ENCODE data around the gene PDE1C. TPM values are rescaled to one million over a fixed set of nuclear protein-coding genes. Genes with fewer than 3 reads are reported as not detected.

Gene PDE1C
- total RNA-seq, 1 donor from 2014 or later = 0.26 TPM

GRCh38 chr7:32108651-32109050 is 38.4 kb upstream of the PDE1C start:
- Mint-ChIP-seq H3K36me3 (ENCODE audit: low read depth) (peaks cover 11% of the 10 kb centered on the region), H3K4me1 (no peaks in the 10 kb centered on the region), H3K9me3 (peaks cover 8% of the 10 kb centered on the region), H3K4me3 (no peak overlapping the region), H3K27ac (ENCODE audit: unreplicated experiment) (no peak overlapping the region), H3K27me3 (ENCODE audit: low read depth) (peaks cover 3% of the 10 kb centered on the region)
- DNase-seq (ENCODE audit: low read depth, low spot score) = no peak
- no peak for TF ChIP-seq CTCF (conservative IDR thresholded peaks at IDR 0.05)

GRCh38 chr7:32104766-32105165 is 34.6 kb upstream of the PDE1C start:
- H3K27me3 Mint-ChIP-seq (ENCODE audit: low read depth) = peaks cover 4% of the 10 kb centered on the region
- no peak for DNase-seq (ENCODE audit: low read depth, low spot score)
- no peak overlapping the region for H3K27ac Mint-ChIP-seq (ENCODE audit: unreplicated experiment)
- peaks cover 7% of the 10 kb centered on the region for H3K36me3 Mint-ChIP-seq (ENCODE audit: low read depth)
- TF ChIP-seq CTCF (conservative IDR thresholded peaks at IDR 0.05) = no peak
- H3K4me1 Mint-ChIP-seq = no peaks in the 10 kb centered on the region
- H3K9me3 Mint-ChIP-seq = peaks cover 2% of the 10 kb centered on the region
- no peak overlapping the region for H3K4me3 Mint-ChIP-seq

DNA sequence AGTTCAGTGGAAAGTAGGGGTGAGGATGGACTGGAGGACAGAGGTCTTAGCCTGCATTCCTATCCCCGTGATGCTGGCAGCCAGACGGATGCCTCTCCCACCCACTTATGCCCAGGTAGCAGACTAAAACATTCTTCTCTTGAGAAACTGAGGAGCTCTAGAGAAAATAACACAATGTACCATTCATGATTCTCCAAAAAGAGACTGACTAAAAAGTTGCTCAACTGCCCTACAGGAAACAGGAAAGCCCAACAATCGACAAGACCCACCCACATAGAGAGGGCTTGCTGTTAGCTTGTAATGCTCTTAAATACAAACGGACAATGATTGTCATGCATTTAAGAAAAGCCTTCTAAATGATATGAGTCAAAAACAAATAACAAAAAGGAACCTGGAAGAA is 33.2 kb upstream of the PDE1C start:
- Mint-ChIP-seq H3K27ac (ENCODE audit: unreplicated experiment) (no peak overlapping the region), H3K4me3 (no peak overlapping the region), H3K4me1 (no peaks in the 10 kb centered on the region), H3K36me3 (ENCODE audit: low read depth) (peaks cover 7% of the 10 kb centered on the region), H3K27me3 (ENCODE audit: low read depth) (peaks cover 4% of the 10 kb centered on the region), H3K9me3 (peaks cover 2% of the 10 kb centered on the region)
- no peak for TF ChIP-seq CTCF (conservative IDR thresholded peaks at IDR 0.05)
- DNase-seq (ENCODE audit: low read depth, low spot score) = no peak

DNA sequence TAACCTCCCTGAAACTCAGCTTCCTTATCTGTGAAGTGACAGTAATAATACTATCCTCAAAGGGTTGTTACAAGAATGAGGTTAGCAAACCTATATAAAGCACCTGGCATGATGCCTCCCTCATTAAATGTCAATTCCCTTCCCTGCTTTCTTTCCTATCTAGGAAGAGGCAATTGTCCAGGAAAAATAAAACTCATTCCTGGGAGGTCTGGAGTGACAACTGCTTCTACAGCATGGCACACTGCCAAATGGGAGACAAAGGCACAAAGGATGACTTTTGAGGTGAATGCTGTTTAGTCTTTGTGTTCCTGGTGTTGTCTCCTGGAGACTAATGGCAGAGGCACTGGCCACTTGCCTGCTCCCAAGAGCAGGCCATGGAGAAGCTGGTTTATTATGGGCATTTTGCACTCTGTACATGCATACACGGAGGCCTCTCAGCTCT is 32.2 kb upstream of the PDE1C start:
- H3K27ac Mint-ChIP-seq (ENCODE audit: unreplicated experiment) = no peak overlapping the region
- H3K36me3 Mint-ChIP-seq (ENCODE audit: low read depth) = peaks cover 6% of the 10 kb centered on the region
- no peak for DNase-seq (ENCODE audit: low read depth, low spot score)
- no peak for TF ChIP-seq CTCF (conservative IDR thresholded peaks at IDR 0.05)
- peaks cover 4% of the 10 kb centered on the region for H3K27me3 Mint-ChIP-seq (ENCODE audit: low read depth)
- no peak overlapping the region for H3K4me3 Mint-ChIP-seq
- no peaks in the 10 kb centered on the region for H3K4me1 Mint-ChIP-seq
- H3K9me3 Mint-ChIP-seq = peaks cover 2% of the 10 kb centered on the region

GRCh38 chr7:32100407-32100907 is 30.2 kb upstream of the PDE1C start:
- Mint-ChIP-seq H3K4me3 (no peak overlapping the region), H3K27ac (ENCODE audit: unreplicated experiment) (no peak overlapping the region), H3K36me3 (ENCODE audit: low read depth) (no peaks in the 10 kb centered on the region), H3K9me3 (no peaks in the 10 kb centered on the region), H3K27me3 (ENCODE audit: low read depth) (peaks cover 2% of the 10 kb centered on the region), H3K4me1 (no peaks in the 10 kb centered on the region)
- TF ChIP-seq CTCF (conservative IDR thresholded peaks at IDR 0.05) = no peak
- DNase-seq (ENCODE audit: low read depth, low spot score) = no peak
